ENCODE results near the gene CALHM5.

CALHM5 gene

GRCh38 chr6:116508527-116508926, 2.9 kb upstream of the CALHM5 start:
- no peak for ATAC-seq

GRCh38 chr6:116512111-116512559, 696 bp downstream of the CALHM5 start:
- DNase-seq (no peak), ATAC-seq (no peak)

More at GRCh38 chr6:116508527-116508926, 2.9 kb upstream of the CALHM5 start:
- no peak for DNase-seq

GRCh38 chr6:116512734-116513133, 1.3 kb downstream of the CALHM5 start:
- ATAC-seq (no peak), DNase-seq (no peak)

- ATAC-seq: no peak
- no peak for DNase-seq
Observed at GRCh38 chr6:116513224-116513875, 1.9 kb downstream of the CALHM5 start.

- no peak for ATAC-seq
- DNase-seq: no peak
Observed at GRCh38 chr6:116514111-116514510, 2.7 kb downstream of the CALHM5 start.

GRCh38 chr6:116515141-116515540, 3.7 kb downstream of the CALHM5 start:
- DNase-seq (no peak), ATAC-seq (no peak)

GRCh38 chr6:116518621-116519368, 7.4 kb downstream of the CALHM5 start:
- no peak for DNase-seq
- no peak for ATAC-seq

- DNase-seq: no peak
- no peak for ATAC-seq
Observed at GRCh38 chr6:116522896-116523295, 11.5 kb downstream of the CALHM5 start.

- no peak for ATAC-seq
- no peak for DNase-seq
Observed at GRCh38 chr6:116524236-116524635, 12.8 kb downstream of the CALHM5 start.

GRCh38 chr6:116528133-116528532, 16.7 kb downstream of the CALHM5 start:
- no peak for DNase-seq
- no peak for ATAC-seq

- DNase-seq: no peak
- no peak for ATAC-seq
Observed at GRCh38 chr6:116528780-116529179, 17.3 kb downstream of the CALHM5 start.

GRCh38 chr6:116529466-116530290, 18.2 kb downstream of the CALHM5 start:
- no peak for DNase-seq
- no peak for ATAC-seq

GRCh38 chr6:116530436-116530835, 19.0 kb downstream of the CALHM5 start:
- ATAC-seq: no peak
- no peak for DNase-seq

GRCh38 chr6:116531675-116532570, 20.5 kb downstream of the CALHM5 start:
- DNase-seq: peak; percentile 63
- peak; percentile 72 for ATAC-seq

GRCh38 chr6:116533233-116533957, 22.0 kb downstream of the CALHM5 start:
- ATAC-seq (no peak), DNase-seq (no peak)

GRCh38 chr6:116535109-116535508, 23.7 kb downstream of the CALHM5 start:
- no peak for DNase-seq
- ATAC-seq: no peak

- DNase-seq (peak; percentile 7), ATAC-seq (peak; percentile 55)
Observed at GRCh38 chr6:116536216-116536621, 24.8 kb downstream of the CALHM5 start.

- DNase-seq (no peak), ATAC-seq (no peak)
Observed at GRCh38 chr6:116542426-116542825, 31.0 kb downstream of the CALHM5 start.

GRCh38 chr6:116543149-116543548, 31.7 kb downstream of the CALHM5 start:
- ATAC-seq (no peak), DNase-seq (no peak)

- DNase-seq: no peak
- ATAC-seq: no peak
Observed at GRCh38 chr6:116545651-116546050, 34.2 kb downstream of the CALHM5 start, which contains the start of gene TRAPPC3L. TSS of gene TRAPPC3L (minus strand) at chr6:116545684. CDS start at chr6:116545514, 170 bp downstream.

GRCh38 chr6:116547358-116547757, 35.9 kb downstream of the CALHM5 start:
- no peak for DNase-seq
- ATAC-seq: no peak

Data from stimulated activated naive CD8-positive, alpha-beta T cell treated with anti-CD3 and anti-CD28 coated beads, Interleukin-15, Interleukin-2, amounts not matched to agents 100 U/mL and 50 U/mL, for 24 hours (primary cell).